Measurements from ENCODE around the gene ESPNL.

The ESPNL gene

DNA sequence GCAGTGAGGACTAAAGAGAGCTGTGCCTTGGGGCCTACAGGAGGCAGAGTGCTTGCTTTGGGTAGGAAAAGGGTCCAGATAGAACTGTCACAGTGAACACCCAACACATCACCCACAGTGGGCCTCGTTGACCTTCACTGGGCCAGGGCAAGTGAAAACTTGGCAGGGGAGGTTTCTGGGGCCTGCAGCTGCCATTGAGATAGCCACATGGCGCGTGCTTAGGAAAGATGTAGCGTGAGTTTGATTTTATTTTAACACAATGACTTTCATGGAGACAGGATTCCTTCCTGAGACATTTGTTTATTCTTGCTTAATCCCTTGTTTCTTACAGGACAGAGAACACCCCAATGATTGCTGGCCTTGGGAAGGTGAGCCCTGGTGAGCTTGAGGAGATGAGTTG, 9.3 kb upstream of the ESPNL start:
- no peak for TF ChIP-seq CTCF (IDR thresholded peaks at IDR 0.05; ENCODE audit: unreplicated experiment in 3 of 3)
- Mint-ChIP-seq H3K4me1 (no peaks in the 10 kb centered on the region), H3K4me3 (no peak overlapping the region), H3K27me3 (ENCODE audit: low read depth) (no peaks in the 10 kb centered on the region), H3K9me3 (no peaks in the 10 kb centered on the region), H3K27ac (no peak overlapping the region), H3K36me3 (ENCODE audit: low read depth) (peaks cover 16% of the 10 kb centered on the region)

DNA sequence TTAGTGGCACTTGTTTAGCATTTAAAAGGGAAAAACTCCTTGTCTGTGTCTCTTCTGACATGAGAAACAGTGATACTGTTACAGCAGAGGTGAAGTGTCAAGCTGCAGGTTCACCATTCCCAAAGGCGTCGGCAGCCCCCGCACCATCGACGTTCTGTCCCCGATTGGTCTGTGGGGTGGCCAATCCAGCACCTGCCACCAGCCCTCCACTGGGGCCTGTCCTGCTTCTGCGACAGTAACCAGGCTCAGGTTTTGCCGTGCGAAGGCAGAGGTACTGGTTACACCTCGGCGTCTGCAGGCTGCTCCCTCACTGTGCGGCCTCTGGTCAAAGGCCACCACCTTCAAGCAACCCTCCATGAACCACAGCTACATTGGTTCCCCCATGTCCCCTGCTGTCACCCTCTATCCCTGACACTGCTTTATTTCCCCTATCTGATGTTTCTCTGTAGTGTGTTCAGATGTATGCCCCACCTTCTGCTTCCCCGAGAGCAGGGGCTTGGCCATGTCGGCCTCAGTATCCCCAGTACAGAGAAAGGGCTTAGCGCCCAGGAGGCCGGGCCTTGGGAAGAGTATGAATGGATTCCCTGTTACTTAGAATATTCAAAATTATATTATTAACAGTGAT, 8.6 kb upstream of the ESPNL start:
- H3K27me3 Mint-ChIP-seq (ENCODE audit: low read depth) = no peaks in the 10 kb centered on the region
- no peaks in the 10 kb centered on the region for H3K9me3 Mint-ChIP-seq
- peaks cover 11% of the 10 kb centered on the region for H3K36me3 Mint-ChIP-seq (ENCODE audit: low read depth)
- H3K4me3 Mint-ChIP-seq = no peak overlapping the region
- TF ChIP-seq CTCF (IDR thresholded peaks at IDR 0.05; ENCODE audit: unreplicated experiment in 3 of 3) = no peak
- H3K27ac Mint-ChIP-seq = no peak overlapping the region
- peaks cover 4% of the 10 kb centered on the region for H3K4me1 Mint-ChIP-seq

GRCh38 chr2:238092486-238093035, 7.6 kb upstream of the ESPNL start:
- Mint-ChIP-seq H3K36me3 (ENCODE audit: low read depth) (peaks cover 4% of the 10 kb centered on the region), H3K27ac (no peak overlapping the region), H3K27me3 (ENCODE audit: low read depth) (no peaks in the 10 kb centered on the region), H3K4me3 (no peak overlapping the region), H3K9me3 (no peaks in the 10 kb centered on the region), H3K4me1 (peaks cover 5% of the 10 kb centered on the region)
- TF ChIP-seq CTCF (IDR thresholded peaks at IDR 0.05; ENCODE audit: unreplicated experiment in 3 of 3) = no peak

- peaks cover 4% of the 10 kb centered on the region for H3K36me3 Mint-ChIP-seq (ENCODE audit: low read depth)
- no peaks in the 10 kb centered on the region for H3K27me3 Mint-ChIP-seq (ENCODE audit: low read depth)
These were observed 6.7 kb upstream of the ESPNL start for GRCh38 chr2:238093181-238094140.

GRCh38 chr2:238094438-238095022, 5.6 kb upstream of the ESPNL start:
- Mint-ChIP-seq H3K36me3 (ENCODE audit: low read depth) (peaks cover 4% of the 10 kb centered on the region), H3K9me3 (no peaks in the 10 kb centered on the region), H3K4me1 (peaks cover 9% of the 10 kb centered on the region), H3K27ac (no peak overlapping the region), H3K4me3 (no peak overlapping the region), H3K27me3 (ENCODE audit: low read depth) (no peaks in the 10 kb centered on the region)
- TF ChIP-seq CTCF (IDR thresholded peaks at IDR 0.05; ENCODE audit: unreplicated experiment in 3 of 3) = no peak

More at GRCh38 chr2:238093181-238094140, 6.7 kb upstream of the ESPNL start:
- peaks cover 5% of the 10 kb centered on the region for H3K4me1 Mint-ChIP-seq
- H3K27ac Mint-ChIP-seq = no peak overlapping the region
- no peak overlapping the region for H3K4me3 Mint-ChIP-seq
- no peak for TF ChIP-seq CTCF (IDR thresholded peaks at IDR 0.05; ENCODE audit: unreplicated experiment in 3 of 3)
- H3K9me3 Mint-ChIP-seq = no peaks in the 10 kb centered on the region

All from nephron (organoid).